ENCODE measurements around the gene RTL10. TPM values are rescaled to one million over a fixed set of nuclear protein-coding genes. Genes with fewer than 3 reads are reported as not detected.

RTL10 gene
- total RNA-seq, 1 experiment from 2014 or later, result 24.4 TPM

GRCh38 chr22:19876941-19877625, 22.4 kb upstream of the RTL10 start:
- Mint-ChIP-seq H3K4me1 (peaks cover 27% of the 10 kb centered on the region in 2 experiments), H3K27ac (peak overlapping the region in 2 of 3 experiments; percentile 72 to 86; a peak in 2 of 7 replicates), H3K36me3 (ENCODE audit: insufficient read depth in 1 of 3, low read depth in 3 of 3) (no peaks in the 10 kb centered on the region), H3K4me3 (no peak overlapping the region), H3K27me3 (ENCODE audit: low read depth) (no peaks in the 10 kb centered on the region), H3K9me3 (no peaks in the 10 kb centered on the region)
- H2AK5ac ChIP-seq (ENCODE audit: insufficient read length, low read length), result no peak overlapping the region
- H3K56ac ChIP-seq (ENCODE audit: insufficient read length, low read depth, low read length), result no peak overlapping the region
- no peak overlapping the region for H4K8ac ChIP-seq (replicated peaks; ENCODE audit: insufficient read length, low read depth, low read length)
- H3K23me2 ChIP-seq (ENCODE audit: insufficient read length, low read depth, low read length, poor library complexity, severe bottlenecking), result no peaks in the 10 kb centered on the region
- DNase-seq, result no peak
- H2BK120ac ChIP-seq (ENCODE audit: low read depth, low read length, poor library complexity, severe bottlenecking), result no peak overlapping the region
- no peak overlapping the region for H3K18ac ChIP-seq (ENCODE audit: insufficient read length, low read depth, low read length)
- H3K79me1 ChIP-seq (ENCODE audit: insufficient read depth, low read depth, low read length, poor library complexity, severe bottlenecking), result no peaks in the 10 kb centered on the region
- H3K23ac ChIP-seq (ENCODE audit: insufficient read length, low read depth, low read length), result no peak overlapping the region
- H2BK12ac ChIP-seq (ENCODE audit: insufficient read length, low read depth, low read length), result no peak overlapping the region
- no peak overlapping the region for H4K91ac ChIP-seq (ENCODE audit: insufficient read length, low read depth, low read length)
- no peak overlapping the region for H3K4me2 ChIP-seq (ENCODE audit: insufficient read depth, insufficient read length, low read length)
- no peak overlapping the region for H2BK5ac ChIP-seq (ENCODE audit: insufficient read length, low read length)
- no peak overlapping the region for H2BK15ac ChIP-seq (ENCODE audit: low read depth, low read length)
- WGBS (ENCODE audit: extremely low coverage, insufficient read length, low lambda C conversion rate), result no CpG with 5 or more reads among the region's 18 CpGs
- no peak overlapping the region for H3K9ac ChIP-seq (ENCODE audit: extremely low read depth, insufficient read length, low read length)
- H3K4me1 ChIP-seq (ENCODE audit: insufficient read depth, low read length), result peaks cover 2% of the 10 kb centered on the region; the same call in 1 of the 2 replicates
- H4K5ac ChIP-seq (ENCODE audit: insufficient read length, low read depth, low read length), result no peak overlapping the region
- no peak overlapping the region for H2AFZ ChIP-seq (ENCODE audit: low read length)
- H2BK20ac ChIP-seq (ENCODE audit: low read depth, low read length, poor library complexity, severe bottlenecking), result no peak overlapping the region
- no peak overlapping the region for H3K14ac ChIP-seq (ENCODE audit: insufficient read depth, low read length)
- H3K4ac ChIP-seq (ENCODE audit: low read depth, low read length), result no peak overlapping the region; the same call in 1 of the 2 replicates
- H3K79me2 ChIP-seq (ENCODE audit: insufficient read depth, low read length), result no peaks in the 10 kb centered on the region; the same call in 1 of the 2 replicates
- no peak overlapping the region for H3T11ph ChIP-seq (ENCODE audit: low read length)
- H3K27ac ChIP-seq (ENCODE audit: insufficient read length, low read depth, low read length), result no peak overlapping the region
- H3K9me3 ChIP-seq (ENCODE audit: control insufficient read depth, low read depth, low read length), result no peaks in the 10 kb centered on the region
- no peaks in the 10 kb centered on the region for H3K27me3 ChIP-seq (ENCODE audit: insufficient read depth, low read length)
- no peaks in the 10 kb centered on the region for H4K20me1 ChIP-seq (ENCODE audit: control insufficient read depth, insufficient read depth, insufficient read length)
- TF ChIP-seq, protein P1, sequence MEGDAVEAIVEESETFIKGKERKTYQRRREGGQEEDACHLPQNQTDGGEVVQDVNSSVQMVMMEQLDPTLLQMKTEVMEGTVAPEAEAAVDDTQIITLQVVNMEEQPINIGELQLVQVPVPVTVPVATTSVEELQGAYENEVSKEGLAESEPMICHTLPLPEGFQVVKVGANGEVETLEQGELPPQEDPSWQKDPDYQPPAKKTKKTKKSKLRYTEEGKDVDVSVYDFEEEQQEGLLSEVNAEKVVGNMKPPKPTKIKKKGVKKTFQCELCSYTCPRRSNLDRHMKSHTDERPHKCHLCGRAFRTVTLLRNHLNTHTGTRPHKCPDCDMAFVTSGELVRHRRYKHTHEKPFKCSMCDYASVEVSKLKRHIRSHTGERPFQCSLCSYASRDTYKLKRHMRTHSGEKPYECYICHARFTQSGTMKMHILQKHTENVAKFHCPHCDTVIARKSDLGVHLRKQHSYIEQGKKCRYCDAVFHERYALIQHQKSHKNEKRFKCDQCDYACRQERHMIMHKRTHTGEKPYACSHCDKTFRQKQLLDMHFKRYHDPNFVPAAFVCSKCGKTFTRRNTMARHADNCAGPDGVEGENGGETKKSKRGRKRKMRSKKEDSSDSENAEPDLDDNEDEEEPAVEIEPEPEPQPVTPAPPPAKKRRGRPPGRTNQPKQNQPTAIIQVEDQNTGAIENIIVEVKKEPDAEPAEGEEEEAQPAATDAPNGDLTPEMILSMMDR (conservative IDR thresholded peaks at IDR 0.05), result no peak

Measured in H9 (cell line).